ENCODE measurements around the gene MEGF6.

DNA sequence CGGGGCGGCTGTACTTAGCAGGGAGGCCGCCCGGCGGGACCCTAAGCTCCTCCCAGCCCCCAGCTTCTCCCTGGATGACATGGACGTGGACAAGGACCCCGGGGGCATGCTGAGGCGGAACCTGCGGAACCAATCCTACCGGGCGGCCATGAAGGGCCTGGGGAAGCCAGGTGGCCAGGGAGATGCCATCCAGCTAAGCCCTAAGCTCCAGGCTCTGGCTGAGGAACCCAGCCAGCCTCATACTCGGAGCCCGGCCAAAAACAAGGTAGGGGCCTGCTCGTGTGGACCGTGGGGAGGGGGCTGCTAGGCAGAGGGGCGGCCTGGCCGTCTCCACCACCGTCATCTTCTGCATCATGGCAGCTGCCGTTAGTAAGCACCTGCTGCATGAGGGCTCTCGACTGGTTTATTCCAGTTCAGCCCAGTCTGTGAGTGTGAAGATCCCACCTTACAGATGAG lies 147.9 kb downstream of the MEGF6 start:
- TF ChIP-seq POLR2AphosphoS5 (IDR thresholded peaks at IDR 0.05; ENCODE audit: low read depth, low read length) (no peak), POLR2A (IDR thresholded peaks at IDR 0.05; ENCODE audit: low read depth, low read length) (no peak), TAF1 (IDR thresholded peaks at IDR 0.05; ENCODE audit: borderline replicate concordance, low read depth, low read length) (no peak)
